ENCODE data around the gene GDI1. TPM values are rescaled to one million over a fixed set of nuclear protein-coding genes. Genes with fewer than 3 reads are reported as not detected.

Gene GDI1
- total RNA-seq, 4 donors from 2014 or later = 105 to 160 (median 121) TPM

DNA sequence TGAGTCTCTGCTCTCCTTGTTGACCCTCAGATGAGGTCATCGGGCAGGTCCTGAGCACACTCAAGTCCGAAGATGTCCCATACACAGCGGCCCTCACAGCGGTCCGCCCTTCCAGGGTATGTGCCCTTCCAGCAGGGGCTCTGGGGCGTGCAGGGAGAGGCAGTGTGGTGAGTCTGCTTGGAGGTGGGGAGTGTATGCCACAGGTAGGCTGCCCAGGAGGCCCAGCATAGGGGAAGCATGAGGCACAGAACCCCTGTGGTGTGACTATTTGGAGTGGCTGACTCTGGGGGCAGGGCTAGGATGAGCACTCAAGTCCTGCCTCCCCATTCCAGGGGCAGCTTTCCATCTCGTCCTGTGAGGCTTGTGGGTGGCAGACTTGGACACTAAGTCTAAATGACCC, 3.3 kb upstream of the GDI1 start:
- Histone ChIP-seq H3K27me3 (no peaks in the 10 kb centered on the region), H3K27ac (no peak overlapping the region), H3K36me3 (peaks cover 0 to 47% of the 10 kb centered on the region in 2 donors), H3K4me1 (peaks cover 0 to 41% (median 0%) of the 10 kb centered on the region in 3 donors), H3K9me3 (no peaks in the 10 kb centered on the region), H3K4me3 (no peak overlapping the region)
- TF ChIP-seq EP300 (IDR thresholded peaks at IDR 0.05) (no peak), POLR2A (IDR thresholded peaks at IDR 0.05) (no peak), CTCF (IDR thresholded peaks at IDR 0.05) (no peak), POLR2AphosphoS5 (IDR thresholded peaks at IDR 0.05) (no peak)
- WGBS, 2 donors (ENCODE audit: low coverage in 1 of 2) = 60 to 80% methylated on average over 1 of the region's 7 CpGs
- ATAC-seq = no peak

- H3K36me3 ChIP-seq = peaks cover 0 to 47% of the 10 kb centered on the region in 2 donors
- H3K4me3 ChIP-seq = no peak overlapping the region
- WGBS, 2 donors (ENCODE audit: low coverage in 1 of 2) = no CpG with 5 or more reads among the region's 7 CpGs
- ATAC-seq = no peak
- no peak overlapping the region for H3K27ac ChIP-seq
- H3K9me3 ChIP-seq = no peaks in the 10 kb centered on the region
- H3K4me1 ChIP-seq = peaks cover 0 to 44% (median 0%) of the 10 kb centered on the region in 3 donors
- no peaks in the 10 kb centered on the region for H3K27me3 ChIP-seq
- TF ChIP-seq POLR2AphosphoS5 (IDR thresholded peaks at IDR 0.05) (no peak), EP300 (IDR thresholded peaks at IDR 0.05) (no peak), POLR2A (IDR thresholded peaks at IDR 0.05) (no peak), CTCF (IDR thresholded peaks at IDR 0.05) (no peak)
Measured at GRCh38 chrX:154434394-154435168, 2.4 kb upstream of the GDI1 start.

GRCh38 chrX:154435171-154435733, 1.7 kb upstream of the GDI1 start:
- ATAC-seq = no peak
- Histone ChIP-seq H3K27ac (no peak overlapping the region), H3K36me3 (peaks cover 0 to 54% of the 10 kb centered on the region in 2 donors), H3K9me3 (no peaks in the 10 kb centered on the region), H3K4me1 (peaks cover 0 to 43% (median 0%) of the 10 kb centered on the region in 3 donors), H3K4me3 (no peak overlapping the region), H3K27me3 (no peaks in the 10 kb centered on the region)
- TF ChIP-seq POLR2AphosphoS5 (IDR thresholded peaks at IDR 0.05) = no peak
- TF ChIP-seq POLR2A (IDR thresholded peaks at IDR 0.05) = no peak
- TF ChIP-seq CTCF (IDR thresholded peaks at IDR 0.05) = no peak
- no peak for TF ChIP-seq EP300 (IDR thresholded peaks at IDR 0.05)
- WGBS, 2 donors (ENCODE audit: low coverage in 1 of 2) = 100% methylated on average over 5 of the region's 19 CpGs; no CpG with 5 or more reads in 1 of the 2 donors

- 0 to 25% methylated on average over 1 to 6 of the region's 78 CpGs for WGBS, 2 donors (ENCODE audit: low coverage in 1 of 2)
- no peaks in the 10 kb centered on the region for H3K27me3 ChIP-seq
- peak; percentile 56 for ATAC-seq
- H3K36me3 ChIP-seq = peaks cover 0 to 65% of the 10 kb centered on the region in 2 donors
- peak overlapping the region; percentile 90 to 96 (median 93) for H3K27ac ChIP-seq
- H3K4me3 ChIP-seq = peak overlapping the region; percentile 79 to 83
- no peak for TF ChIP-seq EP300 (IDR thresholded peaks at IDR 0.05)
- no peak for TF ChIP-seq POLR2AphosphoS5 (IDR thresholded peaks at IDR 0.05)
- no peak for TF ChIP-seq POLR2A (IDR thresholded peaks at IDR 0.05)
- TF ChIP-seq CTCF (IDR thresholded peaks at IDR 0.05) = no peak
- H3K4me1 ChIP-seq = peaks cover 0 to 39% (median 0%) of the 10 kb centered on the region in 3 donors
- H3K9me3 ChIP-seq = no peaks in the 10 kb centered on the region
Measured at GRCh38 chrX:154436374-154436982, 476 bp upstream of the GDI1 start.

Data from gastroesophageal sphincter (tissue), 4 donors.